Measurements from ENCODE around the gene POU2F2.

The POU2F2 gene

GRCh38 chr19:42099336-42099925 is 32.8 kb downstream of the POU2F2 start:
- H3K79me2 ChIP-seq (ENCODE audit: control insufficient read depth, insufficient read depth, low read length), result no peaks in the 10 kb centered on the region
- H4K8ac ChIP-seq (ENCODE audit: low read depth, low read length), result no peak overlapping the region
- H3K56ac ChIP-seq (ENCODE audit: low read length), result peak overlapping the region; percentile 7
- no peak overlapping the region for H2BK5ac ChIP-seq (ENCODE audit: low read length)
- DNase-seq, result no peak
- no peak overlapping the region for H3K27ac ChIP-seq (ENCODE audit: low read depth, low read length)
- no peak overlapping the region for H3K4me2 ChIP-seq (ENCODE audit: low read length)
- no peak overlapping the region for H2BK15ac ChIP-seq (replicated peaks; ENCODE audit: low read depth)
- no peaks in the 10 kb centered on the region for H3K79me1 ChIP-seq (ENCODE audit: low read length)
- no peaks in the 10 kb centered on the region for H3K27me3 ChIP-seq (ENCODE audit: insufficient read depth, low read length, poor library complexity)
- no peak overlapping the region for H2BK120ac ChIP-seq (ENCODE audit: low read depth, low read length)
- no peak overlapping the region for H3K23ac ChIP-seq (ENCODE audit: low read length)
- H3K4me3 ChIP-seq (ENCODE audit: low read length), result no peak overlapping the region
- H2AK5ac ChIP-seq (ENCODE audit: low read length), result no peak overlapping the region
- H3K9ac ChIP-seq (ENCODE audit: low read length), result no peak overlapping the region
- H4K5ac ChIP-seq (ENCODE audit: low read length), result no peak overlapping the region
- H3K18ac ChIP-seq (ENCODE audit: low read length), result no peak overlapping the region
- H3K4ac ChIP-seq (ENCODE audit: low read depth, low read length), result no peak overlapping the region
- WGBS (ENCODE audit: extremely low coverage, insufficient coverage, low lambda C conversion rate), result no CpG with 5 or more reads among the region's 6 CpGs
- no peaks in the 10 kb centered on the region for H3K4me1 ChIP-seq (ENCODE audit: control insufficient read depth, low read depth, low read length)
- H3K36me3 ChIP-seq (ENCODE audit: control insufficient read depth, insufficient read depth, low read length), result no peaks in the 10 kb centered on the region

- no peak overlapping the region for H3K9ac ChIP-seq (ENCODE audit: low read length)
- H3K4me2 ChIP-seq (ENCODE audit: low read length), result no peak overlapping the region
- WGBS (ENCODE audit: extremely low coverage, insufficient coverage, low lambda C conversion rate), result no CpG with 5 or more reads among the region's 6 CpGs
- no peak overlapping the region for H4K5ac ChIP-seq (ENCODE audit: low read length)
- no peaks in the 10 kb centered on the region for H3K36me3 ChIP-seq (ENCODE audit: control insufficient read depth, insufficient read depth, low read length)
- no peak overlapping the region for H3K23ac ChIP-seq (ENCODE audit: low read length)
- DNase-seq, result no peak
- no peaks in the 10 kb centered on the region for H3K27me3 ChIP-seq (ENCODE audit: insufficient read depth, low read length, poor library complexity)
- H4K8ac ChIP-seq (ENCODE audit: low read depth, low read length), result no peak overlapping the region
- no peaks in the 10 kb centered on the region for H3K79me2 ChIP-seq (ENCODE audit: control insufficient read depth, insufficient read depth, low read length)
- H2BK5ac ChIP-seq (ENCODE audit: low read length), result no peak overlapping the region
- no peak overlapping the region for H3K27ac ChIP-seq (ENCODE audit: low read depth, low read length)
- H2BK15ac ChIP-seq (replicated peaks; ENCODE audit: low read depth), result no peak overlapping the region
- H3K4me3 ChIP-seq (ENCODE audit: low read length), result no peak overlapping the region
- H3K79me1 ChIP-seq (ENCODE audit: low read length), result no peaks in the 10 kb centered on the region
- no peak overlapping the region for H3K56ac ChIP-seq (ENCODE audit: low read length)
- H3K4me1 ChIP-seq (ENCODE audit: control insufficient read depth, low read depth, low read length), result no peaks in the 10 kb centered on the region
- H2AK5ac ChIP-seq (ENCODE audit: low read length), result no peak overlapping the region
- H3K4ac ChIP-seq (ENCODE audit: low read depth, low read length), result no peak overlapping the region
- no peak overlapping the region for H2BK120ac ChIP-seq (ENCODE audit: low read depth, low read length)
- H3K18ac ChIP-seq (ENCODE audit: low read length), result no peak overlapping the region
Observed at GRCh38 chr19:42098781-42099180, 33.5 kb downstream of the POU2F2 start.

- no peak overlapping the region for H3K23ac ChIP-seq (ENCODE audit: low read length)
- H3K4me1 ChIP-seq (ENCODE audit: control insufficient read depth, low read depth, low read length), result no peaks in the 10 kb centered on the region
- no peaks in the 10 kb centered on the region for H3K27me3 ChIP-seq (ENCODE audit: insufficient read depth, low read length, poor library complexity)
- no peaks in the 10 kb centered on the region for H3K36me3 ChIP-seq (ENCODE audit: control insufficient read depth, insufficient read depth, low read length)
- no peak overlapping the region for H3K18ac ChIP-seq (ENCODE audit: low read length)
- H2BK5ac ChIP-seq (ENCODE audit: low read length), result no peak overlapping the region
- H3K56ac ChIP-seq (ENCODE audit: low read length), result no peak overlapping the region
- H3K4me2 ChIP-seq (ENCODE audit: low read length), result no peak overlapping the region
- no peak overlapping the region for H3K4me3 ChIP-seq (ENCODE audit: low read length)
- H4K8ac ChIP-seq (ENCODE audit: low read depth, low read length), result no peak overlapping the region
- H2BK120ac ChIP-seq (ENCODE audit: low read depth, low read length), result no peak overlapping the region
- no peak overlapping the region for H2BK15ac ChIP-seq (replicated peaks; ENCODE audit: low read depth)
- DNase-seq, result no peak
- no peak overlapping the region for H4K5ac ChIP-seq (ENCODE audit: low read length)
- no peak overlapping the region for H3K9ac ChIP-seq (ENCODE audit: low read length)
- no peaks in the 10 kb centered on the region for H3K79me2 ChIP-seq (ENCODE audit: control insufficient read depth, insufficient read depth, low read length)
- no CpG with 5 or more reads among the region's 5 CpGs for WGBS (ENCODE audit: extremely low coverage, insufficient coverage, low lambda C conversion rate)
- no peaks in the 10 kb centered on the region for H3K79me1 ChIP-seq (ENCODE audit: low read length)
- H2AK5ac ChIP-seq (ENCODE audit: low read length), result no peak overlapping the region
- no peak overlapping the region for H3K4ac ChIP-seq (ENCODE audit: low read depth, low read length)
- no peak overlapping the region for H3K27ac ChIP-seq (ENCODE audit: low read depth, low read length)
Observed at GRCh38 chr19:42097461-42097860, 34.8 kb downstream of the POU2F2 start.

- Histone ChIP-seq H3K4me3 (ENCODE audit: low read length) (no peak overlapping the region), H3K18ac (ENCODE audit: low read length) (no peak overlapping the region), H3K4me2 (ENCODE audit: low read length) (no peak overlapping the region), H4K8ac (ENCODE audit: low read depth, low read length) (no peak overlapping the region), H3K4ac (ENCODE audit: low read depth, low read length) (no peak overlapping the region), H4K5ac (ENCODE audit: low read length) (no peak overlapping the region), H3K4me1 (ENCODE audit: control insufficient read depth, low read depth, low read length) (no peaks in the 10 kb centered on the region), H3K23ac (ENCODE audit: low read length) (no peak overlapping the region), H3K27ac (ENCODE audit: low read depth, low read length) (no peak overlapping the region), H2AK5ac (ENCODE audit: low read length) (no peak overlapping the region), H3K9ac (ENCODE audit: low read length) (no peak overlapping the region), H3K36me3 (ENCODE audit: control insufficient read depth, insufficient read depth, low read length) (no peaks in the 10 kb centered on the region), H3K79me1 (ENCODE audit: low read length) (no peaks in the 10 kb centered on the region), H2BK120ac (ENCODE audit: low read depth, low read length) (no peak overlapping the region), H2BK15ac (replicated peaks; ENCODE audit: low read depth) (no peak overlapping the region), H3K56ac (ENCODE audit: low read length) (no peak overlapping the region), H2BK5ac (ENCODE audit: low read length) (no peak overlapping the region), H3K79me2 (ENCODE audit: control insufficient read depth, insufficient read depth, low read length) (no peaks in the 10 kb centered on the region), H3K27me3 (ENCODE audit: insufficient read depth, low read length, poor library complexity) (no peaks in the 10 kb centered on the region)
- DNase-seq, result peak; percentile 23
- no CpG with 5 or more reads among the region's 15 CpGs for WGBS (ENCODE audit: extremely low coverage, insufficient coverage, low lambda C conversion rate)
Observed at GRCh38 chr19:42096255-42096837, 35.9 kb downstream of the POU2F2 start.

- H2BK15ac ChIP-seq (replicated peaks; ENCODE audit: low read depth), result no peak overlapping the region
- H3K36me3 ChIP-seq (ENCODE audit: control insufficient read depth, insufficient read depth, low read length), result no peaks in the 10 kb centered on the region
- no peak overlapping the region for H3K9ac ChIP-seq (ENCODE audit: low read length)
- H3K79me2 ChIP-seq (ENCODE audit: control insufficient read depth, insufficient read depth, low read length), result no peaks in the 10 kb centered on the region
- no peaks in the 10 kb centered on the region for H3K79me1 ChIP-seq (ENCODE audit: low read length)
- H3K4me1 ChIP-seq (ENCODE audit: control insufficient read depth, low read depth, low read length), result no peaks in the 10 kb centered on the region
- H3K23ac ChIP-seq (ENCODE audit: low read length), result no peak overlapping the region
- H2BK120ac ChIP-seq (ENCODE audit: low read depth, low read length), result no peak overlapping the region
- no peak overlapping the region for H3K4ac ChIP-seq (ENCODE audit: low read depth, low read length)
- no peak overlapping the region for H4K5ac ChIP-seq (ENCODE audit: low read length)
- H3K27me3 ChIP-seq (ENCODE audit: insufficient read depth, low read length, poor library complexity), result no peaks in the 10 kb centered on the region
- no peak overlapping the region for H3K18ac ChIP-seq (ENCODE audit: low read length)
- no peak overlapping the region for H3K27ac ChIP-seq (ENCODE audit: low read depth, low read length)
- peak; percentile 69 for DNase-seq
- no CpG with 5 or more reads among the region's 28 CpGs for WGBS (ENCODE audit: extremely low coverage, insufficient coverage, low lambda C conversion rate)
- peak overlapping the region; percentile 19 for H3K4me2 ChIP-seq (ENCODE audit: low read length)
- peak overlapping the region; percentile 61 for H3K56ac ChIP-seq (ENCODE audit: low read length)
- H4K8ac ChIP-seq (ENCODE audit: low read depth, low read length), result no peak overlapping the region
- H2AK5ac ChIP-seq (ENCODE audit: low read length), result no peak overlapping the region
- H3K4me3 ChIP-seq (ENCODE audit: low read length), result no peak overlapping the region
- no peak overlapping the region for H2BK5ac ChIP-seq (ENCODE audit: low read length)
Observed at GRCh38 chr19:42095814-42096230, 36.4 kb downstream of the POU2F2 start.
